ENCODE measurements around the gene KCNJ4. TPM values are rescaled to one million over a fixed set of nuclear protein-coding genes. Genes with fewer than 3 reads are reported as not detected.

Gene KCNJ4
- total RNA-seq, 1 experiment from 2014 or later: 0.27 TPM

DNA sequence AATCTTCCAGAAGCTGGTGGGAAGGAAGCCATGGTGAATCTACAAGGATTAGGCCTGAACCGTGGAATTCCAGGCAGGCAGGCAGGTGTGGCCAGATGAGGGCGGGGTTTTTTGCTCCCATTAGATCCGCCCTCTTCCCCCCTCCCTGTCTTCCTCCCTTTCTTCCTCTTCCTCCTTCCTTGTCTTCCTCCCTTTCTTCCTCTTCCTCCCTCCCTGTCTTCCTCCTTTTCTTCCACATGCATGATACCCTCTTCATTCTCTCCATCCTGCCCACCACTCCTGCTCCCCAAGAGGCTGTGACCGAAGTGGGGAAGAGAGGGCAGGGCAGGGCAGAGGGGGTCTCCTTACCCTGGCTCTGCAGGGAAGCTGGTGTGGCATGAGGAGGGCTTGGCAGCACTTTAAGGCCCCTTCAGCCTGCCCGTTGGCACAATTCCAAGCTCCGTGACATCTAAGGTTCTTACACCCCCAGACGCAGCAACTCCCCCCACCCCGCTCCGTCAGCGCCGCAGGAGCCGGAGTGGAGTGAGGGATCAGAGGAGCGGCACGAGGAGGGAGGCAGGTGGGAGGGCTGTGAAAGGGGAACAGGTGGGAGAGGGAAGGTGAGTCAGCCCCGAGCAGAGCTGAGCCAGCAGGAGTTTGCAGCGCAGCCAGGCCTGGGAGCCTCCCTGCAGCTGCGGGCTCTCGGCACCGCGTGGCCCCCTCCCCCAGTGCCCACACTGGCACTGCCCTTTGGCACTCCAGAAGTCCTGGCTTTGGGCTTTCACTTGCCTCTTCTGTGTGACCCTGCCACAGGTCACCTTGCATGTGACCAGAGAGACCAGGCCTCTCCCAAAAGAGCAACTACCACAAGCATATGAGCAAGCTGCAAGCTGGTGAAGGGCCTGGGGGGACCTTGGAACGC is 32.1 kb downstream of the KCNJ4 start:
- Mint-ChIP-seq H3K9me3 (ENCODE audit: unreplicated experiment) (no peaks in the 10 kb centered on the region), H3K4me1 (ENCODE audit: low read depth, unreplicated experiment) (peaks cover 8% of the 10 kb centered on the region), H3K36me3 (ENCODE audit: insufficient read depth, unreplicated experiment) (no peaks in the 10 kb centered on the region), H3K4me3 (ENCODE audit: unreplicated experiment) (no peak overlapping the region), H3K27me3 (ENCODE audit: insufficient read depth, unreplicated experiment) (no peaks in the 10 kb centered on the region), H3K27ac (ENCODE audit: unreplicated experiment) (no peak overlapping the region)
- ChIA-PET CTCF (no interaction called here), POLR2A (interaction anchor here (0.6 to 0.7 kb wide), 2 partner anchors 30 to 615 kb away, joined by 7 read pairs; partner anchors contain the start of gene GCAT)
- Histone ChIP-seq H3K9me3 (no peaks in the 10 kb centered on the region), H3K36me3 (ENCODE audit: control insufficient read depth, insufficient read depth, low read length) (no peaks in the 10 kb centered on the region), H3K4me3 (ENCODE audit: low read depth, low read length) (no peak overlapping the region), H3K4me1 (peaks cover 21% of the 10 kb centered on the region), H3K27me3 (replicated peaks; ENCODE audit: control insufficient read depth, insufficient read depth, low read length) (no peaks in the 10 kb centered on the region)
- no peak for DNase-seq
- no TSS peak for BruUV-seq (replicated peaks)
- TF ChIP-seq, protein P1, sequence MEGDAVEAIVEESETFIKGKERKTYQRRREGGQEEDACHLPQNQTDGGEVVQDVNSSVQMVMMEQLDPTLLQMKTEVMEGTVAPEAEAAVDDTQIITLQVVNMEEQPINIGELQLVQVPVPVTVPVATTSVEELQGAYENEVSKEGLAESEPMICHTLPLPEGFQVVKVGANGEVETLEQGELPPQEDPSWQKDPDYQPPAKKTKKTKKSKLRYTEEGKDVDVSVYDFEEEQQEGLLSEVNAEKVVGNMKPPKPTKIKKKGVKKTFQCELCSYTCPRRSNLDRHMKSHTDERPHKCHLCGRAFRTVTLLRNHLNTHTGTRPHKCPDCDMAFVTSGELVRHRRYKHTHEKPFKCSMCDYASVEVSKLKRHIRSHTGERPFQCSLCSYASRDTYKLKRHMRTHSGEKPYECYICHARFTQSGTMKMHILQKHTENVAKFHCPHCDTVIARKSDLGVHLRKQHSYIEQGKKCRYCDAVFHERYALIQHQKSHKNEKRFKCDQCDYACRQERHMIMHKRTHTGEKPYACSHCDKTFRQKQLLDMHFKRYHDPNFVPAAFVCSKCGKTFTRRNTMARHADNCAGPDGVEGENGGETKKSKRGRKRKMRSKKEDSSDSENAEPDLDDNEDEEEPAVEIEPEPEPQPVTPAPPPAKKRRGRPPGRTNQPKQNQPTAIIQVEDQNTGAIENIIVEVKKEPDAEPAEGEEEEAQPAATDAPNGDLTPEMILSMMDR (IDR thresholded peaks at IDR 0.05; ENCODE audit: insufficient read depth in 1 of 2, low read depth in 1 of 2, low read length in 1 of 2, severe bottlenecking in 1 of 2, unreplicated experiment in 1 of 2): no peak
- intact Hi-C loops (cut with micrococcal nuclease; ENCODE audit: unreplicated experiment): no loop called here

DNA sequence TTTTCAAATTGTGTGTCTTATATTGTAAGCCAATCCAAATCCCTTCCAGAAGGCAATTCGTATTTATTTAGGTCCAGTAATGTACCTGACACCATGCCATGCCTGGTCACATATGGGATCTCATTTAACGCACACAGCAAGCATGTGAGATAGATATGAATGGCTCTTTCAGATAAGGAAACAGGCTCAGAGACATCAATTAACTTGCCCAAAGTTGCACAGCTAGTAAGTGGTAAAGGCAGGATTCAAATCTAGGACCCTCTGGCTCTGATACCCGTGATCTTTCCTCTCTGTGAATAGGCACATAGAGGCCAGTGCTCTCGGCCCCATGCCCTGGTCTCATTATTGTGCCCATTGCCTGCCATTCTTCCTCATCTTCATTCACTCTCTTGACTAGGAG is 34.3 kb downstream of the KCNJ4 start:
- Mint-ChIP-seq H3K4me3 (ENCODE audit: unreplicated experiment) (no peak overlapping the region), H3K36me3 (ENCODE audit: insufficient read depth, unreplicated experiment) (no peaks in the 10 kb centered on the region), H3K27ac (ENCODE audit: unreplicated experiment) (no peak overlapping the region), H3K4me1 (ENCODE audit: low read depth, unreplicated experiment) (peaks cover 8% of the 10 kb centered on the region), H3K27me3 (ENCODE audit: insufficient read depth, unreplicated experiment) (no peaks in the 10 kb centered on the region), H3K9me3 (ENCODE audit: unreplicated experiment) (no peaks in the 10 kb centered on the region)
- Histone ChIP-seq H3K36me3 (ENCODE audit: control insufficient read depth, insufficient read depth, low read length) (no peaks in the 10 kb centered on the region), H3K4me1 (peaks cover 21% of the 10 kb centered on the region), H3K9me3 (no peaks in the 10 kb centered on the region), H3K4me3 (ENCODE audit: low read depth, low read length) (no peak overlapping the region), H3K27me3 (replicated peaks; ENCODE audit: control insufficient read depth, insufficient read depth, low read length) (no peaks in the 10 kb centered on the region)
- BruUV-seq (replicated peaks): no TSS peak
- CTCF ChIA-PET: interaction anchor here (0.7 kb wide), 2 partner anchors 8 to 67 kb away, joined by 3 to 4 read pairs; no protein-coding TSS in a partner anchor
- POLR2A ChIA-PET: no interaction called here
- intact Hi-C loops (cut with micrococcal nuclease; ENCODE audit: unreplicated experiment): no loop called here
- no peak for DNase-seq
- TF ChIP-seq, protein P1 (IDR thresholded peaks at IDR 0.05; ENCODE audit: insufficient read depth in 1 of 2, low read depth in 1 of 2, low read length in 1 of 2, severe bottlenecking in 1 of 2, unreplicated experiment in 1 of 2): no peak

DNA sequence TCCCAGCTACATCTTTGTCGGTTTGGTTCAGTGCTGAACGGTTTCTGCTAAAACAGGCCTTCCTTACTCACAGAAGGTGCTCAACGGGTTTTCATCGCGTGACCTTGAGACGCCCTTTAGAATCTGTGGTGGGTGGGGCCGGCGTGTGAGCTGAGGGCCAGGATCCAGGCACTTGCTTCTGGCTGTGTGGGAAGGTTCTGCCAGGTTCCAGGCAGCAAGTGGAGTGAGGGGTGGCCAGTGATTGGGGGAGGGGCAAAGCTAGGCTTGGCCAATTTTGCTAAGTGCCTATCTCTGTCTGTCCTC is 35.2 kb downstream of the KCNJ4 start:
- ChIA-PET CTCF (interaction anchor here (0.5 to 0.7 kb wide), 3 partner anchors 12 to 66 kb away, joined by 3 read pairs; no protein-coding TSS in a partner anchor), POLR2A (interaction anchor here (0.6 kb wide), 1 partner anchor 275 kb away, joined by 3 read pairs; no protein-coding TSS in a partner anchor)
- no peaks in the 10 kb centered on the region for H3K36me3 ChIP-seq (ENCODE audit: control insufficient read depth, insufficient read depth, low read length)
- peaks cover 8% of the 10 kb centered on the region for H3K4me1 Mint-ChIP-seq (ENCODE audit: low read depth, unreplicated experiment)
- TF ChIP-seq, protein P1 (IDR thresholded peaks at IDR 0.05; ENCODE audit: insufficient read depth in 1 of 2, low read depth in 1 of 2, low read length in 1 of 2, severe bottlenecking in 1 of 2, unreplicated experiment in 1 of 2): no peak
- H3K9me3 Mint-ChIP-seq (ENCODE audit: unreplicated experiment): no peaks in the 10 kb centered on the region
- DNase-seq: no peak
- H3K9me3 ChIP-seq: no peaks in the 10 kb centered on the region
- H3K27me3 ChIP-seq (replicated peaks; ENCODE audit: control insufficient read depth, insufficient read depth, low read length): no peaks in the 10 kb centered on the region
- no peaks in the 10 kb centered on the region for H3K27me3 Mint-ChIP-seq (ENCODE audit: insufficient read depth, unreplicated experiment)
- no peak overlapping the region for H3K4me3 ChIP-seq (ENCODE audit: low read depth, low read length)
- no peaks in the 10 kb centered on the region for H3K36me3 Mint-ChIP-seq (ENCODE audit: insufficient read depth, unreplicated experiment)
- BruUV-seq (replicated peaks): no TSS peak
- no peak overlapping the region for H3K4me3 Mint-ChIP-seq (ENCODE audit: unreplicated experiment)
- H3K27ac Mint-ChIP-seq (ENCODE audit: unreplicated experiment): no peak overlapping the region
- intact Hi-C loops (cut with micrococcal nuclease; ENCODE audit: unreplicated experiment): no loop called here
- peaks cover 21% of the 10 kb centered on the region for H3K4me1 ChIP-seq

All from Caco-2 (cell line).